H1 (cell line): ENCODE data around the gene CAPNS1. TPM values are rescaled to one million over a fixed set of nuclear protein-coding genes. Genes with fewer than 3 reads are reported as not detected.

ENCODE experiments used
- CTCF ChIA-PET: fragments of 300-600 bp; sonication (Branson Sonifier 250); formaldehyde crosslinking; loops from one replicate; lab custom pipeline; 2021; ENCODE audit not compliant: partially characterized antibody; lab: Charles Lee
- POLR2A ChIA-PET: fragments of 300-600 bp; sonication (Branson Sonifier 250); formaldehyde crosslinking; loops from one replicate; lab custom pipeline; 2021; ENCODE audit warnings: inconsistent platforms; ENCODE audit not compliant: partially characterized antibody; lab: Charles Lee
- DNase-seq, 2 experiments: peaks; one replicate each; pipeline versions ENCODE4 v3.0.0 to v3.0.0-alpha.2; 2010 to 2022; ENCODE audit warnings: low spot score in 2 of 2, low read depth in 1 of 2, mixed read lengths in 1 of 2
- FAIRE-seq: peaks from 2 replicates; lab custom pipeline; 2011; peaks lifted over from hg19 to GRCh38; lab: Jason Lieb, UNC
- H2AFZ ChIP-seq: 2 replicates; pipeline ENCODE4 v1.8.1; 2012; ENCODE audit warnings: low read length, inconsistent platforms
- H2AK5ac ChIP-seq: 2 replicates; pipeline ENCODE4 v1.6.1; 2013; ENCODE audit warnings: low read depth, low read length
- H2BK120ac ChIP-seq: replicated peaks from 2 replicates; pipeline ENCODE3; 2013; ENCODE audit warnings: low read depth, low read length, inconsistent platforms
- H2BK12ac ChIP-seq: 2 replicates; pipeline ENCODE4 v1.6.1; 2013; ENCODE audit warnings: low read depth, low read length
- H2BK15ac ChIP-seq: 2 replicates; pipeline ENCODE4 v1.6.1; 2013; ENCODE audit warnings: low read length
- H2BK20ac ChIP-seq: 2 replicates; pipeline ENCODE4 v1.6.1; 2013; ENCODE audit warnings: low read length
- H2BK5ac ChIP-seq: 2 replicates; pipeline ENCODE4 v1.6.1; 2013; ENCODE audit warnings: low read depth, low read length
- H3K14ac ChIP-seq: 2 replicates; pipeline ENCODE4 v1.6.1; 2013; ENCODE audit warnings: inconsistent platforms; ENCODE audit not compliant: insufficient read length
- H3K18ac ChIP-seq: 2 replicates; pipeline ENCODE4 v1.6.1; 2013; ENCODE audit warnings: low read length; ENCODE audit errors: extremely low read depth
- H3K23ac ChIP-seq: 2 replicates; pipeline ENCODE4 v1.6.1; 2013; ENCODE audit warnings: inconsistent platforms; ENCODE audit not compliant: insufficient read length
- H3K23me2 ChIP-seq: 2 replicates; pipeline ENCODE4 v1.6.1; 2013; ENCODE audit warnings: low read depth, low read length
- H3K27ac ChIP-seq: 2 replicates; pipeline ENCODE4 v1.6.1; 2011; ENCODE audit warnings: low read depth, low read length, inconsistent platforms
- H3K27me3 ChIP-seq, 4 experiments: replicated peaks in 1 of 4; 1 replicate in 1 of 4; 2 replicates in 3 of 4; pipeline versions ENCODE4 v1.6.1 to v1.8.1; 2011 to 2013; ENCODE audit warnings: low read length in 3 of 4, mild to moderate bottlenecking in 3 of 4, inconsistent platforms in 2 of 4, mixed read lengths in 2 of 4, moderate library complexity in 1 of 4; ENCODE audit not compliant: control insufficient read depth in 3 of 4, insufficient read depth in 3 of 4; ENCODE audit errors: extremely low read depth in 1 of 4
- H3K36me3 ChIP-seq, 4 experiments: 2 replicates each; pipeline versions ENCODE4 v1.6.1 to v1.8.1; 2011 to 2013; ENCODE audit warnings: mild to moderate bottlenecking in 4 of 4, low read length in 3 of 4, moderate library complexity in 2 of 4, control low read depth in 1 of 4, inconsistent platforms in 1 of 4; ENCODE audit not compliant: insufficient read depth in 4 of 4, control insufficient read depth in 2 of 4
- H3K4ac ChIP-seq: replicated peaks from 2 replicates; pipeline ENCODE3; 2013; ENCODE audit warnings: low read length, low read depth, mixed read lengths, inconsistent platforms; ENCODE audit not compliant: insufficient read length
- H3K4me1 ChIP-seq, 4 experiments: replicated peaks in 1 of 4; 1 replicate in 1 of 4; 2 replicates in 3 of 4; pipeline versions ENCODE4 v1.6.1 to v1.8.1; 2011 to 2013; ENCODE audit warnings: low read length in 3 of 4, inconsistent platforms in 2 of 4, mixed read lengths in 1 of 4; ENCODE audit not compliant: insufficient read depth in 4 of 4, control insufficient read depth in 3 of 4
- H3K4me2 ChIP-seq, 2 experiments: 2 replicates each; pipeline versions ENCODE4 v1.6.1 to v1.8.1; 2011 to 2013; ENCODE audit warnings: low read depth in 2 of 2, low read length in 2 of 2, control low read depth in 1 of 2, inconsistent platforms in 1 of 2, mild to moderate bottlenecking in 1 of 2; ENCODE audit not compliant: insufficient read depth in 1 of 2
- H3K4me3 ChIP-seq, 4 experiments: fragments of 200-600, 300-600 bp in 1 of 4; sonication (generic), shearing (Covaris generic), sonication (Bioruptor Twin) in 1 of 4; 2 replicates each; pipeline versions ENCODE4 v1.5.1 to v1.8.1; 2011 to 2016; ENCODE audit warnings: low read length in 4 of 4, low read depth in 3 of 4, control low read depth in 2 of 4, inconsistent platforms in 2 of 4, mild to moderate bottlenecking in 2 of 4, mixed read lengths in 1 of 4, moderate library complexity in 1 of 4; ENCODE audit not compliant: insufficient read depth in 2 of 4; ENCODE audit errors: extremely low read depth in 1 of 4
- H3K56ac ChIP-seq: replicated peaks from 2 replicates; pipeline ENCODE3; 2013; ENCODE audit warnings: low read depth, mild to moderate bottlenecking, mixed read lengths, low read length, inconsistent platforms; ENCODE audit not compliant: insufficient read length
- H3K79me1 ChIP-seq: 2 replicates; pipeline ENCODE4 v1.6.1; 2013; ENCODE audit warnings: low read depth, low read length, control low read depth
- H3K79me2 ChIP-seq, 2 experiments: 2 replicates each; pipeline versions ENCODE4 v1.6.1 to v1.8.1; 2012 to 2013; ENCODE audit warnings: low read length in 2 of 2, mild to moderate bottlenecking in 2 of 2, inconsistent platforms in 1 of 2; ENCODE audit not compliant: insufficient read depth in 2 of 2, control insufficient read depth in 1 of 2
- H3K9ac ChIP-seq, 4 experiments: replicated peaks in 1 of 4; 1 replicate in 1 of 4; 2 replicates in 3 of 4; pipeline versions ENCODE4 v1.6.1 to v1.8.1; 2011 to 2013; ENCODE audit warnings: low read depth in 3 of 4, low read length in 3 of 4, control low read depth in 2 of 4, mild to moderate bottlenecking in 2 of 4, moderate library complexity in 2 of 4, inconsistent platforms in 1 of 4; ENCODE audit errors: extremely low read depth in 1 of 4
- H3K9me3 ChIP-seq, 2 experiments: 2 replicates each; pipeline versions ENCODE4 v1.6.1 to v1.8.1; 2012 to 2013; ENCODE audit warnings: mild to moderate bottlenecking in 2 of 2, moderate library complexity in 2 of 2, control low read depth in 1 of 2, inconsistent platforms in 1 of 2, low read depth in 1 of 2, low read length in 1 of 2, mixed read lengths in 1 of 2; ENCODE audit not compliant: insufficient read depth in 2 of 2
- H4K20me1 ChIP-seq, 2 experiments: replicated peaks in 1 of 2; 2 replicates each; pipeline versions ENCODE3 to v1.8.1; 2011 to 2013; ENCODE audit warnings: inconsistent platforms in 2 of 2, low read length in 2 of 2, mild to moderate bottlenecking in 1 of 2; ENCODE audit not compliant: insufficient read depth in 2 of 2, control insufficient read depth in 1 of 2
- H4K5ac ChIP-seq: 2 replicates; pipeline ENCODE4 v1.6.1; 2013; ENCODE audit warnings: low read length, low read depth, mixed read lengths, inconsistent platforms; ENCODE audit not compliant: insufficient read length
- H4K8ac ChIP-seq: 2 replicates; pipeline ENCODE4 v1.8.0; 2013; ENCODE audit warnings: mild to moderate bottlenecking, moderate library complexity, low read length, inconsistent platforms; ENCODE audit not compliant: insufficient read depth; ENCODE audit errors: extremely low read depth
- H4K91ac ChIP-seq: replicated peaks from 2 replicates; pipeline ENCODE3; 2013; ENCODE audit warnings: low read length, mixed read lengths, inconsistent platforms; ENCODE audit not compliant: insufficient read length
- BCL11A ChIP-seq, 2 experiments: IDR thresholded peaks; one replicate each; pipeline ENCODE4 v1.6.1; 2011; ENCODE audit warnings: low read depth in 2 of 2, low read length in 2 of 2, mild to moderate bottlenecking in 2 of 2
- HDAC2 ChIP-seq, 2 experiments: fragments of 300-600 bp in 1 of 2; sonication (generic) in 1 of 2; IDR thresholded peaks; 2 replicates each; pipeline ENCODE4 v1.6.1; 2011 to 2012; ENCODE audit warnings: low read depth in 2 of 2, low read length in 2 of 2, mild to moderate bottlenecking in 2 of 2, moderate library complexity in 2 of 2, borderline replicate concordance in 1 of 2, inconsistent platforms in 1 of 2
- PHF8 ChIP-seq: fragments of 200-600 bp; sonication (generic); conservative IDR thresholded peaks from 2 replicates; pipeline ENCODE4 v1.7.1; 2012; ENCODE audit warnings: low read depth, mild to moderate bottlenecking, inconsistent platforms, low read length, moderate library complexity
- SAP30 ChIP-seq: fragments of 300-600 bp; sonication (generic); IDR thresholded peaks from 2 replicates; pipeline ENCODE4 v1.7.1; 2012; ENCODE audit warnings: low read length, moderate library complexity, mild to moderate bottlenecking, inconsistent platforms; ENCODE audit not compliant: insufficient read depth, insufficient replicate concordance
- SP1 ChIP-seq: IDR thresholded peaks from 2 replicates; pipeline ENCODE4 v1.6.1; 2011; ENCODE audit warnings: low read depth, low read length
- USF2 ChIP-seq: IDR thresholded peaks from 2 replicates; pipeline ENCODE4 v1.6.1; 2011; ENCODE audit warnings: low read length, improper control_type of control experiment
- WGBS, 2 experiments: shearing (Covaris generic) in 1 of 2; methylation state at CpG; one replicate each; pipeline versions ENCODE4 v1.1.6 to v1.1.7; 2013 to 2015; ENCODE audit warnings: low lambda C conversion rate in 2 of 2, mixed read lengths in 2 of 2, inconsistent platforms in 1 of 2, low coverage in 1 of 2, missing lambda C conversion rate in 1 of 2; ENCODE audit not compliant: insufficient replicate concordance in 2 of 2, insufficient coverage in 1 of 2, insufficient read length in 1 of 2; ENCODE audit errors: extremely low coverage in 1 of 2, missing lambda C conversion rate in 1 of 2; 5-methylcytosine and 5-hydroxymethylcytosine counted together
- polyA plus RNA-seq, 7 experiments: library from polyadenylated mRNA; depleted of rRNA in 3 of 7; stranded (reverse) in 5 of 7; unstranded in 2 of 7; fragments of >200 nt in 5 of 7; fragments of 200-250 nt in 2 of 7; gene quantifications; 1 replicate in 5 of 7; 2 replicates in 1 of 7; 4 replicates in 1 of 7; pipeline versions ENCODE4 v1.2.1 to v1.2.3, GENCODE V29; 2011 to 2013; ENCODE audit warnings: missing spikeins in 2 of 7, mixed read lengths in 2 of 7
- total RNA-seq: library from RNA; stranded (reverse); fragmentation: NEBNext Ultra II Directional; extraction: Animal tissue kit (Norgen Biotek cat#: 25700); gene quantifications from 2 replicates; pipeline ENCODE4 v1.2.1, GENCODE V29; 2021

The CAPNS1 gene
- total and polyA plus RNA-seq, 2 of the 8 experiments (the other 6 are each of a cell fraction or from before 2014, with no cell fraction given), result 382 to 438 TPM

- no peak for FAIRE-seq
- Histone ChIP-seq H3K4me2 (no peak overlapping the region), H3K79me1 (no peaks in the 10 kb centered on the region), H2BK5ac (no peak overlapping the region), H3K9me3 (no peaks in the 10 kb centered on the region), H2BK120ac (no peak overlapping the region), H3K4me3 (no peak overlapping the region), H3K36me3 (peaks cover 24 to 63% (median 54%) of the 10 kb centered on the region in 4 experiments), H2BK20ac (no peak overlapping the region), H2AK5ac (no peak overlapping the region), H3K9ac (no peak overlapping the region), H4K5ac (no peak overlapping the region), H2BK15ac (no peak overlapping the region), H4K20me1 (peaks cover 2 to 9% of the 10 kb centered on the region in 2 experiments), H3K14ac (no peak overlapping the region), H2BK12ac (no peak overlapping the region), H3K4me1 (no peaks in the 10 kb centered on the region), H3K56ac (no peak overlapping the region), H2AFZ (no peak overlapping the region), H3K23me2 (no peaks in the 10 kb centered on the region), H3K18ac (no peak overlapping the region), H3K79me2 (no peaks in the 10 kb centered on the region), H4K8ac (no peak overlapping the region), H3K27me3 (no peaks in the 10 kb centered on the region), H3K27ac (no peak overlapping the region), H3K23ac (no peak overlapping the region), H4K91ac (no peak overlapping the region), H3K4ac (no peak overlapping the region)
- ChIA-PET CTCF (no interaction called here), POLR2A (interaction anchor here (1.0 to 1.2 kb wide), 2 partner anchors 10 to 12 kb away, joined by 3 to 4 read pairs; no protein-coding TSS in a partner anchor)
- TF ChIP-seq BCL11A (IDR thresholded peaks at IDR 0.05; ENCODE audit: low read depth in 2 of 2, low read length in 2 of 2) (no peak), PHF8 (no peak), SAP30 (no peak), USF2 (no peak), SP1 (no peak), HDAC2 (IDR thresholded peaks at IDR 0.05; ENCODE audit: borderline replicate concordance in 1 of 2, low read depth in 2 of 2, low read length in 2 of 2) (no peak)
- 83% methylated on average over 6 of the region's 6 CpGs; no CpG with 5 or more reads in 1 of the 2 experiments for WGBS, 2 experiments
- DNase-seq, result no peak
These were observed 46.2 kb upstream of the CAPNS1 start for GRCh38 chr19:36093687-36094086.
